ENCODE measurements around the gene GARS1. TPM values are rescaled to one million over a fixed set of nuclear protein-coding genes. Genes with fewer than 3 reads are reported as not detected.
"Not testable (repeated sequence)": the region's sequence is repeated elsewhere in the genome, so short reads cannot be mapped to it uniquely, and the experiment has no call there.

GARS1 gene
- total RNA-seq, 1 experiment from 2014 or later: 296 TPM

DNA sequence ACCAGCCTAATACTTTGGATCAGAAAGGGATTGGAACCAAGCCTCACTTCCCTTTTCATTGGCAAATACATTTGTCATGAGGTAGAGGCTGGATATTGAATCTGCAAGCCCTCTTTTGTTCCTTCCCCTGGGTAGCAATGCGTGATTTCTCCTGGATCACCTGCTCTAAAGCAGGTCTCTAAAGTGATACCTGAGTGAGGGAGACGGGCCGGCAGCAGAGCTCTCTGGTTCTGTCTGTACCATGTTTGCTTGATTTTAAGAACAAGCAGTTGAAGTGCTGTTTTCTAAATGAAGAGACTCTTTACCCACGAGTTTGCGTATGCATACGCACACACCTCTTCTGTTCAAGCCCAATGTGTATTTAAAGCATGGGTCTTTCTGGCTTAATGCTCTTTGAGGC lies 41.1 kb downstream of the GARS1 start:
- Histone ChIP-seq H4K20me1 (ENCODE audit: insufficient read depth, low read depth, low read length) (no peaks in the 10 kb centered on the region), H3K9me2 (replicated peaks; ENCODE audit: insufficient read depth, low read length) (no peaks in the 10 kb centered on the region), H3K79me2 (ENCODE audit: low read length) (peaks cover 46% of the 10 kb centered on the region), H3K27ac (ENCODE audit: low read length) (no peak overlapping the region), H2AFZ (ENCODE audit: low read length) (no peak overlapping the region), H3K4me1 (ENCODE audit: low read length) (no peaks in the 10 kb centered on the region), H3K36me3 (ENCODE audit: insufficient read depth, low read length) (peaks cover 54% of the 10 kb centered on the region), H3K27me3 (ENCODE audit: low read length) (no peaks in the 10 kb centered on the region), H3K4me2 (ENCODE audit: low read depth, low read length, poor library complexity, severe bottlenecking) (no peak overlapping the region), H3K9ac (ENCODE audit: low read length) (no peak overlapping the region), H3K4me3 (ENCODE audit: low read length) (no peak overlapping the region), H3K9me3 (ENCODE audit: low read length) (no peaks in the 10 kb centered on the region)
- no peak for DNase-seq

DNA sequence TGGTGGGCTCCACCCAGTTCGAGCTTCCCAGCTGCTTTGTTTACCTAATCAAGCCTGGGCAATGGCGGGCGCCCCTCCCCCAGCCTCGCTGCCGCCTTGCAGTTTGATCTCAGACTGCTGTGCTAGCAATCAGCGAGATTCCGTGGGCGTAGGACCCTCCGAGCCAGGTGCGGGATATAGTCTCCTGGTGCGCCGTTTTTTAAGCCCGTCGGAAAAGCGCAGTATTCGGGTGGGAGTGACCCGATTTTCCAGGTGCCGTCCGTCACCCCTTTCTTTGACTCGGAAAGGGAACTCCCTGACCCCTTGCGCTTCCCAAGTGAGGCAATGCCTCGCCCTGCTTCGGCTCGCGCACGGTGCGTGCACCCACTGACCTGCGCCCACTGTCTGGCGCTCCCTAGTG lies 47.6 kb downstream of the GARS1 start:
- Histone ChIP-seq H3K4me1 (ENCODE audit: low read length) (peaks cover 17% of the 10 kb centered on the region), H3K36me3 (ENCODE audit: insufficient read depth, low read length) (peaks cover 15% of the 10 kb centered on the region), H3K79me2 (ENCODE audit: low read length) (peaks cover 22% of the 10 kb centered on the region)
- not testable (repeated sequence) for H3K9me2 ChIP-seq (replicated peaks; ENCODE audit: insufficient read depth, low read length); H3K9ac ChIP-seq (ENCODE audit: low read length); H4K20me1 ChIP-seq (ENCODE audit: insufficient read depth, low read depth, low read length); H3K4me3 ChIP-seq (ENCODE audit: low read length); H3K27me3 ChIP-seq (ENCODE audit: low read length); DNase-seq; H3K9me3 ChIP-seq (ENCODE audit: low read length); H2AFZ ChIP-seq (ENCODE audit: low read length); H3K4me2 ChIP-seq (ENCODE audit: low read depth, low read length, poor library complexity, severe bottlenecking); H3K27ac ChIP-seq (ENCODE audit: low read length)

DNA sequence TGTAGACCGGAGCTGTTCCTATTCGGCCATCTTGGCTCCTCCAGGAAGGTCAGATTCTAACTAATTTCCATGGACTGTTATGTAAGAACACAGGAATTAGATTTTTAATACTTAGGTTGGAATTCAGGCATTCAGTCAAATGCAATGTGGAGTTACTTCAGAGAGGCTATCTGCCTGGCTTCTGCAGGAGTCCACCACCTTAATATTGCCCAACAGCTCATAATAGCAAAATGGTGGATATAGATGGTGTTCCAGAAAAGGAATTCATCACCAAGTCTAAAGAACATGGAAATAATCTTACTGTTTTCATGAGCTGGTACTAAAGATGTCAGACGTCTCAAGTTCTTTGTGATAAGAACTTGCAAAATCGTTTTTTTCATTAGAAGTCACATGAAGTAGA lies 48.1 kb downstream of the GARS1 start:
- H3K4me3 ChIP-seq (ENCODE audit: low read length): peak overlapping the region; percentile 55
- no peaks in the 10 kb centered on the region for H4K20me1 ChIP-seq (ENCODE audit: insufficient read depth, low read depth, low read length)
- H3K4me2 ChIP-seq (ENCODE audit: low read depth, low read length, poor library complexity, severe bottlenecking): peak overlapping the region; percentile 48
- no peaks in the 10 kb centered on the region for H3K27me3 ChIP-seq (ENCODE audit: low read length)
- H3K9ac ChIP-seq (ENCODE audit: low read length): peak overlapping the region; percentile 59
- H3K4me1 ChIP-seq (ENCODE audit: low read length): peaks cover 17% of the 10 kb centered on the region
- no peaks in the 10 kb centered on the region for H3K9me3 ChIP-seq (ENCODE audit: low read length)
- H2AFZ ChIP-seq (ENCODE audit: low read length): no peak overlapping the region
- no peaks in the 10 kb centered on the region for H3K9me2 ChIP-seq (replicated peaks; ENCODE audit: insufficient read depth, low read length)
- DNase-seq: no peak
- peaks cover 22% of the 10 kb centered on the region for H3K79me2 ChIP-seq (ENCODE audit: low read length)
- H3K27ac ChIP-seq (ENCODE audit: low read length): peak overlapping the region; percentile 69
- H3K36me3 ChIP-seq (ENCODE audit: insufficient read depth, low read length): peaks cover 15% of the 10 kb centered on the region

DNA sequence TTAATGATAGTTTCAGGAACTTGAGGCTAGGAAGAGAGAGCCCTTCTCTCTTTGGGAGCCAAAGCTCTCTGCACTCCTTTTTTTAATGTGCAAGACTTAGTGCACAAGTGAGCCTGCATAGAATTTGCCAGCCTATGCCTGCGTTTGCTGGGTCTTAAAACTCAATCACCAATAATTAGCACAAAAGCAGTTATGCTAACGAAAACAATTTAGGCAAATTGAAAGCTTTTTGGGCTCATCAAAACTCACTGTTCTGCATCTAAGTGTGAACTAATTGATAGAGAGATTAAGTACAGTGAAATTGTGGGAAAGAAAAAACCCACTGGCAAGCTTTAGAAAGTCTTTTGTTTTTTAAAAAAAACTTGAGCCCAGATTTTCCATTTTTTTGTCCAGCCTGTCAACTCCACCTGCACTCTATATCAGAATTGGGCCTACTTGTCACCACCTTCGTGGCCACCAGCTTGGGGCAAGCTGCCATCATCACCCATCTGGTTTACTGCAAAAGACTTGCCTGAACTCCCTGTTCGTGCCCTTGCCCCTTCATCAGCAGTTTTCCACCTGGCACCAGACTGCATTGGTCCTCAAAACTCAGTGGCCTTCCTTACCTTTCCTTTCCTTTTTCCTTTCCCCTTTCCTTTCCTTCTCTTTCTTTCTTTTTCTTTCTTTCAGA lies 49.7 kb downstream of the GARS1 start:
- no peak for DNase-seq
- Histone ChIP-seq H3K27me3 (ENCODE audit: low read length) (no peaks in the 10 kb centered on the region), H3K79me2 (ENCODE audit: low read length) (peaks cover 22% of the 10 kb centered on the region), H3K9me3 (ENCODE audit: low read length) (no peaks in the 10 kb centered on the region), H3K36me3 (ENCODE audit: insufficient read depth, low read length) (peaks cover 15% of the 10 kb centered on the region), H3K4me1 (ENCODE audit: low read length) (peaks cover 17% of the 10 kb centered on the region), H3K4me2 (ENCODE audit: low read depth, low read length, poor library complexity, severe bottlenecking) (peak overlapping the region; percentile 48), H3K4me3 (ENCODE audit: low read length) (0 out of 2 replicates have a peak overlapping the region, but pooled peaks have one; percentile 55), H3K9ac (ENCODE audit: low read length) (peak overlapping the region; percentile 18; the same call in 1 of the 2 replicates), H3K27ac (ENCODE audit: low read length) (no peak overlapping the region), H3K9me2 (replicated peaks; ENCODE audit: insufficient read depth, low read length) (no peaks in the 10 kb centered on the region), H4K20me1 (ENCODE audit: insufficient read depth, low read depth, low read length) (no peaks in the 10 kb centered on the region), H2AFZ (ENCODE audit: low read length) (no peak overlapping the region)

DNA sequence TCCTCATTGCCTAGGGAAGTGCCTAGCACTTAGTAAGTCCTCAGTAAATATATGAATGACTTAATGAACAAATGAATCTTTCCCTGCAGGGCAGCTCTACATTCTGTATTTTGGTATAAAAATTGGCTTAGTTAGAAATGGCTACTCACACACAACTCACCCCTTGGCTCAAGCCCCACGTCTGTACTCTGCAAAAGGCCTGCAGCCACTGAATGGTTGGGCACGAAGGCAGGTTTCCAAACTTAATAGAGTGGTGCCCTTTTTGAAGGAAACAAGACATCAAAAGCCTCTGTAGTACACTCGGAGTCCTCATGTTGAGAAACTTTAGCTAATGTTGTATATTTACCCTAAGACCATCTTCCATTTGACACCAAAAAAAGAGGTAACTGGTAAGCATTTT lies 51.0 kb downstream of the GARS1 start:
- no peak overlapping the region for H2AFZ ChIP-seq (ENCODE audit: low read length)
- H4K20me1 ChIP-seq (ENCODE audit: insufficient read depth, low read depth, low read length): no peaks in the 10 kb centered on the region
- H3K4me2 ChIP-seq (ENCODE audit: low read depth, low read length, poor library complexity, severe bottlenecking): no peak overlapping the region
- peaks cover 15% of the 10 kb centered on the region for H3K36me3 ChIP-seq (ENCODE audit: insufficient read depth, low read length)
- no peaks in the 10 kb centered on the region for H3K9me2 ChIP-seq (replicated peaks; ENCODE audit: insufficient read depth, low read length)
- H3K27me3 ChIP-seq (ENCODE audit: low read length): no peaks in the 10 kb centered on the region
- H3K9ac ChIP-seq (ENCODE audit: low read length): no peak overlapping the region
- H3K9me3 ChIP-seq (ENCODE audit: low read length): no peaks in the 10 kb centered on the region
- no peak overlapping the region for H3K4me3 ChIP-seq (ENCODE audit: low read length)
- DNase-seq: no peak
- H3K27ac ChIP-seq (ENCODE audit: low read length): no peak overlapping the region
- peaks cover 22% of the 10 kb centered on the region for H3K79me2 ChIP-seq (ENCODE audit: low read length)
- peaks cover 17% of the 10 kb centered on the region for H3K4me1 ChIP-seq (ENCODE audit: low read length)

DNA sequence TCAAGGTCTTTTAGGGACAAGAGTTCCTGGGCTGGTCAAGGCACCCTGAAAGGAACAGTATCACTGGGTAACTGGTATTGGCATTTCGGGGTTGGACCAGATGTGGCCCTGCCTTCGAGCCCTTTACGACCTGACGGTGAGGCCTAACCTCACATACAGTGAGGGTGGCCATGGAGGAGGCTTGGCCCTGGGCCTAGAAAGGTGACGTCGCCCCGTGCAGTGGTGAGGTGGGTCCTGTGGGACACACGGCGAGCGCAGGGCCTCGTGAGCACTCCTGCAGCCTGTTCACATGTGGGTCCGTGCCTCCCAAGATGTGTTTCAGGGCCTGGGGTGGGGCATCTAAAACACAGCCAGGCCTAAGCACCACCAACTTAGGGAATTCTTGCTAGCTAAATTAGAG lies 51.5 kb downstream of the GARS1 start:
- H3K9me2 ChIP-seq (replicated peaks; ENCODE audit: insufficient read depth, low read length): no peaks in the 10 kb centered on the region
- peaks cover 15% of the 10 kb centered on the region for H3K36me3 ChIP-seq (ENCODE audit: insufficient read depth, low read length)
- H3K27ac ChIP-seq (ENCODE audit: low read length): no peak overlapping the region
- H3K9ac ChIP-seq (ENCODE audit: low read length): no peak overlapping the region
- H3K4me3 ChIP-seq (ENCODE audit: low read length): no peak overlapping the region
- H2AFZ ChIP-seq (ENCODE audit: low read length): no peak overlapping the region
- H3K9me3 ChIP-seq (ENCODE audit: low read length): no peaks in the 10 kb centered on the region
- no peaks in the 10 kb centered on the region for H3K27me3 ChIP-seq (ENCODE audit: low read length)
- H3K4me2 ChIP-seq (ENCODE audit: low read depth, low read length, poor library complexity, severe bottlenecking): no peak overlapping the region
- DNase-seq: no peak
- peaks cover 17% of the 10 kb centered on the region for H3K4me1 ChIP-seq (ENCODE audit: low read length)
- H4K20me1 ChIP-seq (ENCODE audit: insufficient read depth, low read depth, low read length): no peaks in the 10 kb centered on the region
- H3K79me2 ChIP-seq (ENCODE audit: low read length): peaks cover 22% of the 10 kb centered on the region

DNA sequence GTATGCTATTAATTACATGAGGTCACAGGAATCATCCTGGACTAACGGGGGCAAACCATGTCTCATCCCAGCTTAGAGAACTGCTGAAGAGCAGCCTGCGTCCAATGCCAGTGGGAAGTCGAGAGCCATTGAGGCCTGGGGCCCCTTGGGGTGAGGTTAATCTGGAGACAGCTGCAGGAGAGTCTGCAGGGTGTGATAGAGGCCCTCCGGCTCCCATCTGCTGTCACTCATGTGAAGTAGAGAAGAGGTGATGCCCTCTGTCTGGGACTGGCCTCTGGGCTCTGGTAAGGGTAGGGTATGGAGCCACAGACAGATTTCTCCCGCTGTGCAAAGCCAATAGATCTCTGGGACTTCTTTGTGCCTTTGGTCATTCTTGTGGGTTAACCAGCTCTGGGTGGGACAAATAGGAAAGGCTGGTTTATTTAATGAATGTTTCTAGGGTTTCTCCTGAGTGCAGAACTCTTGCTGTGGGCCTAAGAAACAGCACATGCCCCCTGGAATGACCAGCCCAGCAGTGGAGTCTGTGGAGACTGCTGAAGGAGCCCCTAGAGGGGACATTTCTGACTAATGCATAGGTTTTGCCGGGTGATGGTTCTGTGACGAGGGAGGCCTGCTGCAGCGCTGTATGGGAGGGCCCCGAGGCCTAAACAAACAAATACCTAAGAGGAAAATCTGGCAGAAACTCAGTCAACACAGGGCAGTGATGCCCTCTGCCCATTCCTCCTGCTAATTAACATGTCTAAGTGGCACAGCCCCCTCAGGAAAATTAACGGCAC lies 53.1 kb downstream of the GARS1 start:
- Histone ChIP-seq H3K27ac (ENCODE audit: low read length) (no peak overlapping the region), H4K20me1 (ENCODE audit: insufficient read depth, low read depth, low read length) (no peaks in the 10 kb centered on the region), H3K4me3 (ENCODE audit: low read length) (no peak overlapping the region), H3K9ac (ENCODE audit: low read length) (no peak overlapping the region), H3K9me3 (ENCODE audit: low read length) (no peaks in the 10 kb centered on the region), H3K4me1 (ENCODE audit: low read length) (peaks cover 17% of the 10 kb centered on the region), H3K27me3 (ENCODE audit: low read length) (no peaks in the 10 kb centered on the region), H3K79me2 (ENCODE audit: low read length) (peaks cover 21% of the 10 kb centered on the region), H2AFZ (ENCODE audit: low read length) (no peak overlapping the region), H3K36me3 (ENCODE audit: insufficient read depth, low read length) (peaks cover 15% of the 10 kb centered on the region), H3K4me2 (ENCODE audit: low read depth, low read length, poor library complexity, severe bottlenecking) (no peak overlapping the region), H3K9me2 (replicated peaks; ENCODE audit: insufficient read depth, low read length) (no peaks in the 10 kb centered on the region)
- no peak for DNase-seq

DNA sequence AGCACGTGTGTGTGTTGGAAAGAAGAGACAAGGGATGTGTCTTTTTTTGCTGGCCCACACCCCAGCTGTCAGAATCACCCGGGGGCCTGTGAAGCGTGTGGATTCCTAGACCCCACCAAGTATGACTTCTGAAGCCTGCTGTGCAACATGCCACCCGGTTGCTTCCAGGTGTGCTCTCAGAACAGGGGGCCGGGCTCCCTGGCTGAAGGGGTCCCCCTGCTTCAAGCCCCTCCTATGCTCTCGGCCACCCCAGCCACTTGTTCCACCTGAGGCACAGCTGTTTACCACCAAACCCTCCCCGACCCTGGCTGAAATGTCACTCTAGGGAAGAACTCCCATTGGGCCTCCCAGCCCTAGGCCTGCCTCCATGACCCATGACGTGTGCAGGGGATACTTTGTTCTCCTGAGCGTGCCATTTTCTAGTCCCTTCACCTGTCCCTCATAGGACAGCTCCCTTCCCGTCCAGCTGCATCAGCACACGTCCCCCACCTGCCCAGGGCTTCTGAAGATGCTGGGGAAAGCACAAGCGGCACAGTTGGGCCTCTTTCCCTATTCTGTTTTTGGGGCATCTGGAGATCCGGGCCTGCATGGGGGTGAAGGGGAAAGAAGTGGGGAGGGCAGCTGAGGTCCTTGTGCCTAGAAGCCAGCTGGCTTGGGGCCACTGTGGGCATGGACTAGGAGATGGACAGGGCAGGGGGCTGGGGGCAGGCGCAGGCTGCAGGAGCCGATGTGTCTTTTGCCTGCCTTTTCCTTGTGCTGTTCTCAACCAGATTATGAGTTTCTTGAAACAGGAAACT lies 54.3 kb downstream of the GARS1 start:
- H2AFZ ChIP-seq (ENCODE audit: low read length): no peak overlapping the region
- no peaks in the 10 kb centered on the region for H3K9me2 ChIP-seq (replicated peaks; ENCODE audit: insufficient read depth, low read length)
- H3K36me3 ChIP-seq (ENCODE audit: insufficient read depth, low read length): peaks cover 13% of the 10 kb centered on the region
- no peak overlapping the region for H3K4me2 ChIP-seq (ENCODE audit: low read depth, low read length, poor library complexity, severe bottlenecking)
- H3K27me3 ChIP-seq (ENCODE audit: low read length): no peaks in the 10 kb centered on the region
- DNase-seq: no peak
- no peaks in the 10 kb centered on the region for H3K9me3 ChIP-seq (ENCODE audit: low read length)
- no peak overlapping the region for H3K9ac ChIP-seq (ENCODE audit: low read length)
- no peak overlapping the region for H3K4me3 ChIP-seq (ENCODE audit: low read length)
- no peaks in the 10 kb centered on the region for H4K20me1 ChIP-seq (ENCODE audit: insufficient read depth, low read depth, low read length)
- H3K79me2 ChIP-seq (ENCODE audit: low read length): peaks cover 10% of the 10 kb centered on the region
- H3K27ac ChIP-seq (ENCODE audit: low read length): no peak overlapping the region
- peaks cover 5% of the 10 kb centered on the region for H3K4me1 ChIP-seq (ENCODE audit: low read length)
